ENCODE data around the gene ANKRD31.
A peak's percentile ranks its signal among the peaks of the same experiment; 100 is the strongest.

ANKRD31 gene

DNA sequence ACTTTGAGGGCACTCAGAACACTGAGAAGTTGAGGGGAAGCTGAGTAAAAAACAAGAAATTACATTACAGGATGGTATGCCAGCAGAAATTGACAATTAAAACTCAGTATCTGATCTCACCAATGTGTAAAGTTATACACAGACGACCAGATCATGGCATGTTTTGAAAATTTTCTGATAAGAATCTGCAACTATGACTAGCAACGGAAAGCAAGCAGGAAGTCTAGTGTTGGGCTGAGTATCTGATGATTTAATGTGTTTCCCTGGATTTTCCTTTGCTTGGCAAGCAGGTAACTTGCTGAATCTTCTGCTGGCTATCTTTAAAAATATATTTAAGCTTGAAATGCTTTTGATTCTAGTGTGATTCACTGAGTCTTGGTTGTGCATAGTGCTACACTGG, 179.1 kb downstream of the ANKRD31 start:
- no peak for DNase-seq (ENCODE audit: low spot score)

DNA sequence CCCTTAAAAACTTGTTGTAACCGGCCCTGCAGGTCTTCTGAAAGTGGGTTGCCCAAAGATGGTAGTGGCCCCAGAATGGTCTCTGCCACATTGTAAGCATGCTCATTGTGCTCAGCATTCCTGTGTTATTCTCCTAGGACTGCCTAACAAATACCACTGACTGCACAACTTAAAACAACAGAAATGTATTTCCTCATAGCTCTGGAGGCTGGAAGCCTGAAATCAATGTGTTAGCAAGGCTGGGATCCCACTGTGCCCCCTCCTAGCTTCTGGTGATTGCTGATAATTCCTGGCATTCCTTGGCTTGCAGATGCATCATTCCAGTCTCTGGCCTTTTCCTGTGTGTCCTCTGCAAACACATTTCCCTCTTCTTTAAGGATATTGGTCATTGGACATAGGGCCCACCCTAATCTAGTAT, 180.9 kb downstream of the ANKRD31 start:
- peak; percentile 54 for DNase-seq (ENCODE audit: low spot score)

DNA sequence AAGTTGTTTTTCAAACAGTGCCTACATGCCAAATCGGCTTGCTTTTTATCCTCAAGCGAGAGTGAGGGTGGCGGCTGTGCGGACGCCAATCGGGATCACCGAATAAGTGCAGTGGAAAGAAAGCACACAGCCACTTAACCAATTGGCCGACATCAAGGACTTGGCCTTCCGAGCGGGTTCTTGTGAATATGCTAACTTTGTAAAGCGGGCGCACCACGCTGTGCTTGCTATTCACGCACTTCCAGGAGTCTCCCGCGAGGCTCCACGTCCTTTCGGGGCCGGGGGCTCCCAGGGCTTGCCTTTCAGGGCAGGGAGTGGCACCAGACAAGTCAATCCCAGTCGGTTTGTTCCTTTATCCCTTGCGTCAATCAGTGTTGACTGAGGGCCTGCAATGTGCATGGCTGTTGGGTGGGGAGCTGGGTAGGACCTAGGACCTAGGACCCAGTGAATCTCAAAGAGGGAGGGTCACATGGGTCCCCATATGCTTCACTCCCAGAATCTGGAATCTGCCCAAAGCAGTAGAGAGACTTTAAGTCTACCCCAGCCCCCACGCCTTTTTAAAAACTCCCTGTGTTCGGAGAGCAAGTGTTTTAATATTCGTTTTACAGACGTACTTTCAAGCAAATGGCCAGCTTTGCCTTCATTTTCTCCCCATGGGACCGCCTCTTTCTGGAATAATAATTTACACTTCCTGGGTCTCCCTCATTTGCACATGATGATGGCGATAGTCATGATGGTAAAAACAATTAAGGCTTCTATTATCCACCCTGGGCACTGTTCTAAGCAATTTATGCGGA, 182.3 kb downstream of the ANKRD31 start:
- peak; percentile 21 for DNase-seq (ENCODE audit: low spot score)

DNA sequence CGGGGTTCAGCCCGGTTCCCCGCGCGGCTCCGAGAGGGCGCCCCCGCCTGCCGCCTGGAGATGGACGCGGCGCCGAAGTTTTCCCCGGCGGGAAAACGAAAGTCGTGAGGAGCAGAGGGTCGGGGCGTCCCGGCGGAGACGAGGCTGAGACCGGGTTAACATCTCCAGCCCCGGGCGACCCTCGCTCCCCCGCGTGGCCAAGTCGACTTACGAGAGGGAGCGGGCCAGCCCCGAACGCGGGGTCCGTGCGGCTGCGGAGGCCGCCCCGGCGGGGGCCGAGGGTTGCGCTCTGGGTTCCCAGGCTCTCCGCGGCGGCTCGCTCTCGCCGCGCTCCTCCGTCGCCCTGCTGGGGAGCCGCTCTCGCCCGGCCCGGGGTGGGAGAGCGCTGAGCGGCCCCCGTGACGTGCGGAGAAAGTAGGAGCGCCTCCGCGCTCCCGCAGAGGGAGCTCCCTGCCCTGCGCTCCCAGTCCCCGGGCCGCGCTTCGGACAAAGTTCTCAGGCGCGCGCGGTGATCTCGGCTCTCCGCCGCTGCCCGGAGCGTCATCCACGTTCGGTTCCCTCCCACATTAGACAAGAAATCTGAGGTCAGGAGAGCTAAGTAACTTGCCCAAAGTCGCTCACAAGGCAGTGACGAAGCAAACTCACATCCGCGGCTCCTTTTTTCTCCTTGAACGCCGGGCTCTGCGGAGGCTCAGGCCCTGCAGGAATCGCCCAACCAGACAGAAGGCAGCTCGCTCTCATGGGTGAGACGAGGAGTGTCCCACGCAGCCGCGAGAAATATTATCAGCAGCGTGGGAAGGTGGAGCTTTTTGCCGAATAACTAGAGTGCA, 183.2 kb downstream of the ANKRD31 start:
- peak; percentile 79 for DNase-seq (ENCODE audit: low spot score)

DNA sequence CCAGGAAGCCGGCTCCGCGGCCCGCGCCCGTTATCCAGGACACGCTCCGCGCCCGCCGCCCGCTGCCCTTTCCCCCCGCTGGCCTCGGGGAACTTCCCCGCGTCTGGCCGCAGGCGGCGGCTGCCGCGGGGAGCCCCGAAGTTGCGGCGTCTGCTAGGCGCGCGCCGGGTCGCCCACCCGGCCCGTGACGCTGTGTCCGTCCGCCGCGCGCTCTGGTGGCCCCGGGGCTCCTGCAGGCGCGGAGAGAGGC, 183.7 kb downstream of the ANKRD31 start:
- DNase-seq (ENCODE audit: low spot score): no peak

DNA sequence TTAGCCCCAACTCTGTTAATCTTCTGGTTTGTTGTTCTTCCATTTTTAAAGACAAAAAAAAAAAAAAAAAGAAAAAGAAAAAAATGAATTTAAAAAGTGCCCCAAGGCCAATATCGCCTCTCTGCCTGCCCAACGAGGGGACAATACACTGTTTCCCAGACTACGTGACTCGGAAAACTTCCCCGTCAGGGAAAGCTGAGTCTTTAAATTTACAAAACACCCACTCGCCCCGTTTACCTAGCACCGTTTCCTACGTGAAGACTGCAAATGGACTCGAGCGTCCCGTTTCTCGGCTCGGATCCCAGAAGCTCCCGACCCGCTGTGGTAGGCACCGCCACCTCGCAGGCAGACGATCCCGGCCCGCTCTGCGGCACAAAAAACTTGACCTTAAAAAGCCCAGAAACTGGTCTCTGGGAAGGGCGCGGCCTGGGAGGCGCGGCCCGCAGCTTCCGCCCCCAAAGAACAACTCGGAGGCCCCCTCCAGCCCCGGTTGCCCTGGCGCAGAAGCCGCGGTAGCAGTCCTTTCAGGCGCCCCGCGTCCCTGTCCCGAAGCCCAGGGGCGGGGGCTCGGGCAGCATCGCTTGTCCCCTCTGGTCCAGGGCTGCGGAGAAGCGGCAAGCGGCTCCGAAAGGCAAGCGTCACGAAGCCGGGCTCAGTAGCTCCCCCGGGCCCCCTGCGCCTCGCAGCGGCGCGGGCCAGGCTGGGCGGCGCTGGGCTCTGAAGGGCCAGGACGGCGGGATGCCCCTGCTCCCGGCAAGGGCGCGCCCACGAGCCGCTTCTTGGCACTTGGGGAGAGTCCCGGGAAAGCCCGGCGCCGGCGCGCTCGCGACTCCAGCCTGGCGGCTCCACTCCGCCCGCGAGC, 184.3 kb downstream of the ANKRD31 start, which contains the start of gene GCNT4:
TSS of gene GCNT4 (minus strand) at position 367 of the 862 bp plus-strand sequence. CDS start 22,521 bp downstream, outside the sequence.
- peak; percentile 56 for DNase-seq (ENCODE audit: low spot score)

DNA sequence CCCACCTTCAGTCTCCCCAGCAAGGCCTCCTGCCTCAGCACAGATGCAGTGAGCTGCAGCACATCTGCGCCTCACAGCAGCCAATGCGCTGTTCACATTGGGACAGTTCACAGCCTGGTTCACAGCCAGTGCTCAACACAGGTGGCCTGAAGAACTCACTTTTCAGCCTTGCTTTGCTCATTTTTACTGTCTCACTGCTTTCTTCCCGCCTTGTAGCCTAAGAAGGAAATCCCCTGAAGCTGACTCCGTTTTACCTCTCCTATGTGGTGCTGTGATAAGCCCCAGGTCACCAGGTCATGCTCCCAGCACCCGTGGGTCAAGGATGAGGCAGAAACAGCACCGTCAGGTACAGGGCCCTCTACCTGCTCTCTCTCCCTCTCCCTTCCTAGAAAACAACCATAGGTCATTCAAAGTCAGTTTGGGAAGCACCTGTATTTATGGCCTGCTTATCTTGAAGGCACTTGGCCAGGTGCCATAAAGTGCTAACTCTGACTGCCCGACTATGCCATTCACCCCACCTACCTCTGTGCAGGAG, 185.4 kb downstream of the ANKRD31 start:
- no peak for DNase-seq (ENCODE audit: low spot score)

DNA sequence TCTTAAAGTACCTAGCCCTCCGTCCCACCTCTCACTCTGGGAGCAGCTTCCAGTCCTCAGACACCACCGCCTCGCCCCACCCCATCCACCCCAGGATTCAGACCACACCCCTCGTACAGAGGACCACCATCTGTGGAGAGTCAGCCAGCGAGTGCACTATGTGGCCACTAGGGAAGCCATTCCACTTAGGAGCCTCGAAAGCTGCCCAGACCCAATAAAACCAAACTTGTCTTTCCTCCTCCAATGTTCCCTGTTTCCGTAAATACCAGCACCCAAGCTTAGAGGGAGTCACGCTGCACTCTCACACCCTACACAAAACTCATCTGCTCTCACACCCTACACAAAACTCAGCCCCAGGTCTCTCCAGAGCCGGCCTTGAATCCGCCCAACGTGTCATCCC, 186.3 kb downstream of the ANKRD31 start:
- DNase-seq (ENCODE audit: low spot score): no peak

DNA sequence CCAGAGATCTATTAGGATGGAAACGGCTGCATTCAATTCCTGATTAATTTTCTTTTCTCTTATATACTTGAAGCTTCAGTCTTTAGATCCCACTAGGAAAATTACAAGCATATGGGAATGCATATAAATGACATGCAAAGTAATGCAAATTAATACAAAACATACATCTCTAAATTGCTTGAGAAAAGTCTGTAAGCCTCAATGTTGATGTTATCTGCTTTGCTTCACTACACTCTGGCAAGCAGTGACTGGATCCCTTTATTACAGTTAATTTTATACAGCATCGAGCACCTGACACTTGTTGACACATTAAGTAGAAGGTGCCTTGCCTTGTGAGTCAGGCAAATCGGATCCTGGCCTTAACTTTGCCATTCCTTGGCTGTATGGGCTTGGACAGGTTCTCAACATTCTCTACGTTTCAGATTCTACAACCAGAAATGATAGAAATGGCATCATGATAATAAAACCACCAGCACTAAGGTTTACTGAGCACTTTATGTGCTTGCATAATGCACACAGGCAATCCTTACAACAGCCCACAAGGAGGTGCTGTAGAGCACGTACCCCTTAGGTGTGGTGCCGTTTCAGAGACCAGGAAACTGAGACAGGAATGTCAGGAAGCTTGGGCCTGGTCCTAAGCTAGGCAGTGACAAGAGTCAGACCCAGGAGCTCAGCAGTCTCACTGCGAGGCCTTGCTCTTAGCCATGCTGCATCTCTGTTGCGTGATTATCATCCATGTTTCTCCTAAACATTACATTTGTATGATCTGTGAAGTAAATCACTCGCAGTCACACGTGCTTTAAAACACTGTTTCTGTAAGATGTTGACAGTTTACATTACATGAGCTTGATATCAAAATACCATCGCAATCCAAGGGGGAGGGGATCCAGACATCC, 187.0 kb downstream of the ANKRD31 start:
- DNase-seq (ENCODE audit: low spot score): peak; percentile 58

DNA sequence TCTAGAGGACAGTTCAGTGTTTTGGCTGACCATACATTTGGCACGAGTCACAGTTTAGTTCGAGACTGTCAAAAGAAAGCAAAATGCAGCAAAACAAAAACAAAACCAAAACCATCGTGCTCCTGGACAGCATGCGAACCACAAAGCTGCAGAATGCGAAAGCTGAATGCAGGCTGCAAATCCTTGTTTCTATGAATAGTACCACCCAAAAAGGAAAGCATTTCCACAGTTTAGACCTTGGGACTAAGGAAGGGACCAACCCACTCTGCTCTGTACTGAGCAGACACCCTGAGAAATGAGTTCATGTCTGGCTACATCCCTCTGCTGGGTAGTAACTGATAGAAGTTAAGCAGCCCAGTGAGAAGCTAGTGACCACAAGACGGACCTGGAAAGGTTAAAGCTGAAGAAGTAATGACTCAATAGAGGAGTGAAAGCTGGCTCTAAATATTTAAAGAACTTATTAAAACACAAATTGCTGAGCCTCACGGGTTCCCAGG, 188.2 kb downstream of the ANKRD31 start:
- peak; percentile 25 for DNase-seq (ENCODE audit: low spot score)

DNA sequence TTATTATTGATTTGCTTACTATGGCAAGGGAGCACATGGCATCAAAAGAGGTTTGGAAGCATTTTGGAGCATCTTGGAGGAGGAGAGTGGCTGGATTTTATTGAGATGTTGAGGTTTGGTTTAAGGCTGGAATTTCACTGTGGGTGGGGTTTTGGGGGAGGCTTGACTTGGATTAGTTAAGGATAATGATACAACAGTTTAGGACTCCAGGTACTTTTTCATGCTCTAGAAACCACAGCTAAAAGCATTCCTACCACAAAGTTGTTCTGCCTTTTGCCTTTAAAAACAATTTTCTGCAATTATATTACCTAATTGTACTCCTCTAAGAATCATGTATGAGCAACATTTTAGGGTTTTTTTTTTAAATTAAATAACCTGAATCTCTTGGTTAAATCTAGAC, 189.3 kb downstream of the ANKRD31 start:
- DNase-seq (ENCODE audit: low spot score): no peak

DNA sequence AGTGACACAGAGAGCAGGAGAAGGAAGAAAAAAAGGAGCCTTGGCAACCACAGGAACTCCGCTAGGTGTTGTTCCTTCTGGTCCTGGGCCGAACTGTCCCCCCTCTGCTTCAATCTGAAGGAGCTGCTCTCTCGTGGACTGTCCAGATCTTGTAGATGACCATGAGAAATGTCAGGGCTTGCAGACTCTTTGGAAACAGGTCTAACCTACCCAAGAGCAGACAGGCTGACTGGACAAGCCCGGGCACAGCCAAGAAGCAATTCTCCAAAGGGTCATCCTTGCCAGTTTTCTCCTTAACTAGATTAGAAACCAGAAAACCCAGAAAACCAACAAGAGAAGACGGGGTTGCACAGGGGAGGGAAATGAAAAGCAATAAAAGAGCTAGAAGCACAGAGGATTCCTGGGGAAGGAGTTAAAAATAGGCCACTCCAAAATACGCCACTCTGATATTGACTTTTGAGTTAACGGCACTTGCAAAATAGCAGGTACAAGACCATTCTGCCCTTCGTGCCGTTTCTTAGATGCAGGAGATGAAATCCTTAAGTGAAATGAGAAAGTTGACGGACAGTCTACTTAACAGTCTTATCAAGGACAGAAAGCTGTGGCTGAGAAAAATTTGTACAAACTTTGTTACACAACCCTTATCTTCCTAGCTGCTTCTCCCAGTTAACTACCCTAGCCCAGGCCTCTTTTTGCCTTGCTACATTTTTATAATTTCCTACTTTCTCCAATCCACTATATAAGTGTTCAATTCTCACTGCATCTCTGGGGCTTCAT, 190.1 kb downstream of the ANKRD31 start:
- DNase-seq (ENCODE audit: low spot score): no peak

DNA sequence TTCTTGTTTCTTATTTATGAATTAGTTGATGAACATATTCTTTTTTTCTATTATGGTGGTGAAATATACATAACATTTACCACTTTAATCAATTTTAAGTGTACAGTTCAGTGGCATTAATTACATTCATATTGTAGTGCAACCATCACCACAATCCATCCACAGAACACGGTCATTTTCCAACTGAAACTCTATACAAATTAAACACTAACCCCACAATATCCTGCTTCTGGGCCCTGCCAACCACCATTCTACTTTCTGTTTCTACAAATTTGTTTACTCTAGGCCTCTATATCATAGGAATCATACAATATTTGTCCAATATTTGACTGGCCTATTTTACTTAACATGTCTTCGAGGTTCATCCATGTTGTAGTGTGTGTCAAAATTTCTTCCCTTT, 191.6 kb downstream of the ANKRD31 start:
- DNase-seq (ENCODE audit: low spot score): no peak

DNA sequence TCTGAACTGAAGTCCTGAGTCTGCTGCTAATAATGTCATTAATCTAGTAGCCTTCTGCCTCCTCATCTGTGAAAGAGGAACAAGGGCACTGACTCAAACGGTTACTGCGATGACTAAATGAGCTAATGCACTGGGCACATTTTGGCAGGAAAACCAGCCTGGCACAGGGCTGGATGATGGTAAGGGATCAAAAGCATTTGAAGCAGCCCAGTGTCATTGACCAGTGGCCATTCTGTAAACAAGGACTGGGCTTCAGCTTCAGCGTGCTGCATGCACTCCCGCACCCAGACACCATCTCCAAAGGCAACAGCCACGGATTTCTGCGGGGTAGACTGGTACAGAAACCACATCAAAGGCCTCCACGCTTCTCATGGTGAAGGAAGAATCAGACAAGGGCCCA, 192.3 kb downstream of the ANKRD31 start:
- DNase-seq (ENCODE audit: low spot score): no peak

DNA sequence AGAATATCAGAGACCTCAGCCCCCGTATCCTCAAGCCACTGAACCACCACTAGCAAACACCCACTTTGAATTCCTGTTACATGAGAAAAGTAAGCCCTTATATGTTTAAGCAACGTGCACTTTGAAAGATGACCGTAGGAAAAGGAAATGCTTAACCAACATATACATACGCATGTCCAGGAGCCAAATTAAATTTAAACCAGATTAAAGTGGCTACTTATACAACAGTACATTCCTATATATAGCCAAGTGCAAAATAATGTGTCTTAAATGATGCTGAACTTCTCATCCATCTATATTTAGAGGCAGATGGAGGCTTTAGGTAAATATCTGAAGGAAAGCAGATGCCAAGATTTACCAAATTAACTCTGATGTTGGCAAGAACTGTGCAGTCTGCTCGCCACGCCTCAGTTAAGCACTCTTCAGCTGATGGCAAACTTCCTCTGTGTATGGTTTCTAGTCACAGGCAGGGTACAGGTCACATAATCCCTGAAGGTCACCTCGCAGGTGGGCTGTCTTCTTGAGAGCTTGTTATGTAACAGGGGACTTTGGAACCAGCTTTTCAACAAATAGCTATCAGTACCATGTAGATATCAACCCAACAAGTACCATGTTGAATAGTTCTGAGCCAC, 192.9 kb downstream of the ANKRD31 start:
- no peak for DNase-seq (ENCODE audit: low spot score)

DNA sequence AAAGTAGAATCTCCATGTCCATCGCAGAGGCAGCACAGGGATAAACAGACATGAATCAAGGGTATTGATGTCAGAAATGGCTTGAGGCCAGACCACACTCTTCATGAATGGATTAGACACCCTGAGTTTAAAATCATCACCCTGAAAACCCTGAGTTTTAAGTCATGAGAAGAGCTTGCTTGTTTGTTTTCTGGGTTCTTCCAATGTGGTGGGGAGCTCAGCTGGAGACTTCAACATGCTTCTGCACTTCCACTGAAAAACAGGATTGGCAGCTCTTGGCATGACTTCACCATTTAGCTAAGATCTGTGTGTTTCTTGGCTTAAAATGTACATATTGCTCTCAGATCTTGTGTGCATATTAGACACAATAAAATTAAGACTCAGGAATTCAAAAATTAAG, 194.2 kb downstream of the ANKRD31 start:
- DNase-seq (ENCODE audit: low spot score): no peak

DNA sequence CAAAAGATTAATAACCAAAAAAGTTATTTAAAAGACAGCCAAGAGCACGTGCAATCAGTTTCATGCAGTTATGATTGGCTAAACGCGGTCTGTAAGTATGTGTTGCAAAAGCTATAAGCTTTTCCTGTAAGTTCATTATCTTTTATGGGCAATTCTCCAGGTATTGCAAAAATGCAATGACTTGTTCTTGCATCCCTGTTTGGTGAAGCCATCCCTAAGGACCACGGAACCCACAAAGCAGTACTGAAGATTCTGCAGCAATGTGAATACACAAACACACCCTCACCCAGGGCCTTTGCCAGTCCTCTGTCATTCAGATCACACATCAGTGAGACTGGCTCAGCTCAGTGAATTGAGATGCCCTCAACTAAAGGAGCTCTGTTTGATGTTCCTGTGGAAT, 195.7 kb downstream of the ANKRD31 start:
- peak; percentile 27 for DNase-seq (ENCODE audit: low spot score)

DNA sequence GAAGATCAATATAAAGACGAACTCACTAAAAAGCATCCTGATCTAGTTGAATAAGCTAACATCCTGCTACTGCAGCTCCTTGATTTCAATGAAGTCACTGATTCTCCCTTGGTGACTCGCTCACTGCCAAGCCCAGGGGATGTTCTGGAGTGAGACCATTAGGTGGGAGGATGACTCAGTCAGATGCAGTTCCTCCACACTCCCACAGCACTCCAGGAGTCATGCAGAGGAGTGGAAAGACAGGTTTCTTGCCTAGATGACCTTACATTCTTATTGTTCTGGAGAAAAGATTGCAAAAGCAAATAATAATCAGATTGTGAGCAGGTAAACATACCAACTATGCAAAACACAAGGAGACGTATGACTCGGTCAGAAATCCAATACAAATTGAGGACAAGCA, 199.6 kb downstream of the ANKRD31 start:
- peak; percentile 80 for DNase-seq (ENCODE audit: low spot score)

DNA sequence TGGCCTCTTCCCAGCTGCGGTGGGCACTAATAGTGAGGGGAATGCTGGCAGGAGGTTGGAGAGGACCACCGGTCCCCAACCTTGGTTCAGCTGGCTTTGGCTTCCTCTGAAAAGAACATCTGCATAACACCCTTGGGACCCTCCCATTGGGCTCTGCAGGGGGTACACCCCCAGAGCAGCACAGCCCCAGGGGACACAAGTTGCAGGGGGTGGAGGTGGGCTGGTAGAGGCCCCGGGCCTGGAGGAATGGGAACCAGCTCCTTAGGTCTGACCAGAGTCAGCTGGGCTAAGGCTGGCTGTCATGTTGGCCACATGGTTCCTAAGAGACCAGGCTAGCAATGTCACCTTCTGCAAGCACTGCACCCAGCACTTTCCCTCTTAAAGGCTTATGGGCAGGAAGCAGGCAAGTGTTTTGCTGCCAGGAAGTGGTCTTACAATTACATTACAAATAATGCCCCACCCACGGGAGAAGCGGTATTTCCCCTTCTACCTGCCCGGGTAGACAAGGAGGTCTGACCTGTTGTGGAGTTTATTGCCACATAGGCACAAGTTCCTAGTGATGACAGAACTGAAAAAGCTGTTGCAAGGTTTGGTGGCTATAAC, 202.4 kb downstream of the ANKRD31 start:
- no peak for DNase-seq (ENCODE audit: low spot score)

All from AG08396 (cell line).